Upper lobe of left lung (tissue), 4 donors: Measurements from ENCODE around the gene DHRS4L2.

Experiments used
- EP300 ChIP-seq, 4 donors: sonication (generic); formaldehyde crosslinking; IDR thresholded peaks; one replicate each; pipeline ENCODE4 v1.5.1; 2017; ENCODE audit warnings: antibody characterized with exemption in 4 of 4, control low read depth in 2 of 4
- TF ChIP-seq, protein P1 (sequence below), 6 experiments: fragments of 450-650 bp in 4 of 6; fragments of 200-600 bp in 2 of 6; sonication (generic) in 2 of 6; IDR thresholded peaks; one replicate each; pipeline ENCODE4 v1.5.1; 2016 to 2019; ENCODE audit warnings: antibody characterized with exemption in 6 of 6

DNA sequence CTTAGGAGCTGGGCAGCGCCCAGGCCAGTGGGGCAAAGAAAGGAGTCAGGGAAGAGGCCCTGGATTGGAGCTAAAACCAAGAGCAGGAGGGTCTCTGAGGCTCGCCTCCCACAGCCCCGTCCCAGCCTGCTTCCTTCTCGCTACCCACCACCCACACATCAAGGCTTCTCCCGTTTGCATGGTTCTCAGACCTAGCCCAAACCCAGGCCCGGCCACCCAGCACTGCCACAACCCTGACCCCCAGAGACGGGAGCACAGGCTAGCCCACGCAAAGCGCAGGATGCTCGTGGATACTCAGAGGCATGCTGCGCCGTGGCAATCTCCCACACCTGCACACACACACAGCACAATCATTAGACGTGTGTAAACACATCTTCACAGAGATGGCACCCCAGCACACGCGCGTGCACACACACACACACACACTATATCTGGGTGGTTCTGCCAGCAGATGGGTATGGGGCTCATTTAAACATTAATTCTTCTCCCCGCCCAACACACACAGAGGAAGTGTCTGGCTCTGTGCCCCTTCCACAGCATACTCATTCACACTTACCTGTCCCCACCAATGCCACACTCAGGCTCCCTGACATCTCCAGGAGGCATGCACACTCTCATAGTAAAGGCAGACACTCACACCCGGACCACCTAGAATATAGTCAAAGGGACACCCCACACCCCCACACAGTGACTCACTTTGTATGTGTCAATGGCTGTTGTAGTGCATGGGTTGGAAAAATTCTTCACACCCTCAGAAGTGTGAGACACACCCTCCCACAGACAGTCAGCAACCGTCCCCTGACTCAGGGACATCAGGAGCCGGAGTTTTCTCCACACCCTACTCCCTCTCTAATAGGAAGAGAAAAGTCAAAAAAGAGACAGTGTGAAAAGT is 64.2 kb downstream of the DHRS4L2 start:
- TF ChIP-seq, protein P1, sequence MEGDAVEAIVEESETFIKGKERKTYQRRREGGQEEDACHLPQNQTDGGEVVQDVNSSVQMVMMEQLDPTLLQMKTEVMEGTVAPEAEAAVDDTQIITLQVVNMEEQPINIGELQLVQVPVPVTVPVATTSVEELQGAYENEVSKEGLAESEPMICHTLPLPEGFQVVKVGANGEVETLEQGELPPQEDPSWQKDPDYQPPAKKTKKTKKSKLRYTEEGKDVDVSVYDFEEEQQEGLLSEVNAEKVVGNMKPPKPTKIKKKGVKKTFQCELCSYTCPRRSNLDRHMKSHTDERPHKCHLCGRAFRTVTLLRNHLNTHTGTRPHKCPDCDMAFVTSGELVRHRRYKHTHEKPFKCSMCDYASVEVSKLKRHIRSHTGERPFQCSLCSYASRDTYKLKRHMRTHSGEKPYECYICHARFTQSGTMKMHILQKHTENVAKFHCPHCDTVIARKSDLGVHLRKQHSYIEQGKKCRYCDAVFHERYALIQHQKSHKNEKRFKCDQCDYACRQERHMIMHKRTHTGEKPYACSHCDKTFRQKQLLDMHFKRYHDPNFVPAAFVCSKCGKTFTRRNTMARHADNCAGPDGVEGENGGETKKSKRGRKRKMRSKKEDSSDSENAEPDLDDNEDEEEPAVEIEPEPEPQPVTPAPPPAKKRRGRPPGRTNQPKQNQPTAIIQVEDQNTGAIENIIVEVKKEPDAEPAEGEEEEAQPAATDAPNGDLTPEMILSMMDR (IDR thresholded peaks at IDR 0.05): no peak
- TF ChIP-seq EP300 (IDR thresholded peaks at IDR 0.05): no peak
